GM21825 (cell line): ENCODE results near the gene LAMP5.

ENCODE experiments used
- ATAC-seq: cut with Tn5 transposase; IDR thresholded peaks from one replicate; pipeline ENCODE4 v1.9.1; 2021; ENCODE audit warnings: mild to moderate bottlenecking, moderate library complexity; ENCODE audit not compliant: unreplicated experiment

LAMP5 gene

GRCh38 chr20:9514461-9515213, at the start of gene LAMP5:
TSS of gene LAMP5 (plus strand) at chr20:9514590. CDS start at chr20:9514853, 263 bp downstream.
- no peak for ATAC-seq

GRCh38 chr20:9467995-9468394, 46.4 kb upstream of the LAMP5 start:
- no peak for ATAC-seq

- no peak for ATAC-seq
These were observed 39.5 kb upstream of the LAMP5 start for GRCh38 chr20:9474835-9475415.

- ATAC-seq: no peak
These were observed 38.9 kb upstream of the LAMP5 start for GRCh38 chr20:9475456-9475855.

- no peak for ATAC-seq
These were observed 38.2 kb upstream of the LAMP5 start for GRCh38 chr20:9476174-9476573.

GRCh38 chr20:9476637-9477036, 37.8 kb upstream of the LAMP5 start:
- ATAC-seq: no peak

GRCh38 chr20:9478771-9479170, 35.6 kb upstream of the LAMP5 start:
- ATAC-seq: no peak

GRCh38 chr20:9480066-9480465, 34.3 kb upstream of the LAMP5 start:
- no peak for ATAC-seq

- no peak for ATAC-seq
These were observed 32.2 kb upstream of the LAMP5 start for GRCh38 chr20:9482180-9482579.

- ATAC-seq: no peak
These were observed 31.3 kb upstream of the LAMP5 start for GRCh38 chr20:9483131-9483530.

- no peak for ATAC-seq
These were observed 28.6 kb upstream of the LAMP5 start for GRCh38 chr20:9485614-9486340.

GRCh38 chr20:9487231-9487630, 27.2 kb upstream of the LAMP5 start:
- no peak for ATAC-seq

GRCh38 chr20:9488063-9488462, 26.3 kb upstream of the LAMP5 start:
- no peak for ATAC-seq

- no peak for ATAC-seq
These were observed 24.2 kb upstream of the LAMP5 start for GRCh38 chr20:9490161-9490560.

GRCh38 chr20:9490631-9491030, 23.8 kb upstream of the LAMP5 start:
- no peak for ATAC-seq

- ATAC-seq: no peak
These were observed 23.1 kb upstream of the LAMP5 start for GRCh38 chr20:9491324-9491723.

- ATAC-seq: no peak
These were observed 22.3 kb upstream of the LAMP5 start for GRCh38 chr20:9492067-9492466.

- no peak for ATAC-seq
These were observed 20.6 kb upstream of the LAMP5 start for GRCh38 chr20:9493803-9494202.

- ATAC-seq: no peak
These were observed 18.7 kb upstream of the LAMP5 start for GRCh38 chr20:9495701-9496100.

- ATAC-seq: no peak
These were observed 18.2 kb upstream of the LAMP5 start for GRCh38 chr20:9496155-9496554.

- ATAC-seq: no peak
These were observed 16.1 kb upstream of the LAMP5 start for GRCh38 chr20:9498322-9498721.
